K562 (cell line): Measurements from ENCODE around the gene TM9SF4. TPM values are rescaled to one million over a fixed set of nuclear protein-coding genes. Genes with fewer than 3 reads are reported as not detected.
A peak's percentile ranks its signal among the peaks of the same experiment; 100 is the strongest.

Source experiments
- ATF1 ChIP-seq, 2 experiments: fragments of 450-650 bp in 1 of 2; IDR thresholded peaks; 2 replicates each; pipeline ENCODE4 v1.6.1; 2016; ENCODE audit warnings: missing compliant biosample characterization in 1 of 2, missing genetic modification characterization in 1 of 2
- PHB2 ChIP-seq: fragments of 450-650 bp; IDR thresholded peaks from 2 replicates; pipeline ENCODE4 v1.6.1; 2017; ENCODE audit warnings: low read depth
- RBM22 ChIP-seq: fragments of 200-400 bp; formaldehyde crosslinking; IDR thresholded peaks from 2 replicates; pipeline ENCODE4 v1.6.1; 2018; ENCODE audit warnings: low read length, low read depth; ENCODE audit not compliant: poor library complexity, severe bottlenecking
- SP2 ChIP-seq: IDR thresholded peaks from 2 replicates; pipeline ENCODE4 v1.6.1; 2011; ENCODE audit warnings: mild to moderate bottlenecking, low read depth, low read length, moderate library complexity; ENCODE audit not compliant: poor library complexity, severe bottlenecking; ENCODE audit errors: extremely low read depth
- ZNF134 ChIP-seq: fragments of 250-450 bp; sonication (Bioruptor Pico); conservative IDR thresholded peaks from 2 replicates; pipeline ENCODE4 v1.4.0; 2020
- ZNF146 ChIP-seq: IDR thresholded peaks from one replicate; pipeline ENCODE4 v1.6.1; 2018; ENCODE audit warnings: missing compliant biosample characterization; ENCODE audit not compliant: unreplicated experiment
- ZNF165 ChIP-seq: fragments of 250-450 bp; sonication (Bioruptor Pico); IDR thresholded peaks from 2 replicates; pipeline ENCODE4 v1.4.0; 2020; ENCODE audit warnings: borderline replicate concordance
- ZNF175 ChIP-seq: fragments of 200-800 bp; sonication (Bioruptor generic); IDR thresholded peaks from 2 replicates; pipeline ENCODE4 v1.6.1; 2016; ENCODE audit warnings: low read depth, mild to moderate bottlenecking, missing genetic modification characterization, missing compliant biosample characterization
- polyA plus RNA-seq, 8 experiments: library from polyadenylated mRNA; depleted of rRNA in 4 of 8; stranded (reverse) in 5 of 8; unstranded in 3 of 8; fragments of >200 nt; fragmentation: Nextera tagmentation in 2 of 8; fragmentation: Illumina TruSeq in 1 of 8; extraction: Ambion mirVana in 2 of 8; extraction: Trizol in 1 of 8; gene quantifications; 2 replicates each; pipeline versions ENCODE4 v1.2.1 to v1.2.3, GENCODE V29; 2011 to 2014; ENCODE audit warnings: inconsistent platforms in 1 of 8, missing spikeins in 1 of 8
- total RNA-seq, 7 experiments: library from RNA; depleted of rRNA in 6 of 7; stranded (reverse); fragments of >200 nt in 6 of 7; fragmentation: Illumina TruSeq in 2 of 7; extraction: Trizol in 2 of 7; gene quantifications; 2 replicates each; pipeline versions ENCODE4 v1.2.1 to v1.2.3, GENCODE V29; 2011 to 2021; ENCODE audit warnings: low replicate concordance in 1 of 7
- TF ChIP-seq, protein P1 (sequence below): fragments of 250-450 bp; sonication (Bioruptor Pico); IDR thresholded peaks from 2 replicates; pipeline ENCODE4 v1.5.0; 2020; ENCODE audit warnings: mild to moderate bottlenecking, borderline replicate concordance
- TF ChIP-seq, protein P2 (sequence below): fragments of 250-450 bp; sonication (Bioruptor Pico); IDR thresholded peaks from 2 replicates; pipeline ENCODE4 v1.8.0; 2022; ENCODE audit warnings: moderate library complexity, mild to moderate bottlenecking, inconsistent platforms
- TF ChIP-seq, protein P3 (sequence below), 2 experiments: fragments of 450-650 bp in 1 of 2; sonication (generic) in 1 of 2; formaldehyde crosslinking in 1 of 2; IDR thresholded peaks; 2 replicates each; pipeline versions ENCODE4 v1.7.1 to v1.9.0; 2016 to 2022; ENCODE audit warnings: inconsistent platforms in 1 of 2, mild to moderate bottlenecking in 1 of 2, missing genetic modification reagents in 1 of 2
- TF ChIP-seq, protein P4 (sequence below), 2 experiments: fragments of 250-450 bp in 1 of 2; fragments of 450-650 bp in 1 of 2; sonication (Bioruptor Pico) in 1 of 2; IDR thresholded peaks; 2 replicates each; pipeline versions ENCODE4 v1.6.1 to v1.8.0; 2016 to 2021; ENCODE audit warnings: mild to moderate bottlenecking in 2 of 2, moderate library complexity in 2 of 2, missing compliant biosample characterization in 1 of 2, missing genetic modification characterization in 1 of 2

The TM9SF4 gene
- total and polyA plus RNA-seq, 9 of the 15 experiments (the other 6 are each of a cell fraction or from before 2014, with no cell fraction given), result 14.5 to 46.3 (median 26.9) TPM

DNA sequence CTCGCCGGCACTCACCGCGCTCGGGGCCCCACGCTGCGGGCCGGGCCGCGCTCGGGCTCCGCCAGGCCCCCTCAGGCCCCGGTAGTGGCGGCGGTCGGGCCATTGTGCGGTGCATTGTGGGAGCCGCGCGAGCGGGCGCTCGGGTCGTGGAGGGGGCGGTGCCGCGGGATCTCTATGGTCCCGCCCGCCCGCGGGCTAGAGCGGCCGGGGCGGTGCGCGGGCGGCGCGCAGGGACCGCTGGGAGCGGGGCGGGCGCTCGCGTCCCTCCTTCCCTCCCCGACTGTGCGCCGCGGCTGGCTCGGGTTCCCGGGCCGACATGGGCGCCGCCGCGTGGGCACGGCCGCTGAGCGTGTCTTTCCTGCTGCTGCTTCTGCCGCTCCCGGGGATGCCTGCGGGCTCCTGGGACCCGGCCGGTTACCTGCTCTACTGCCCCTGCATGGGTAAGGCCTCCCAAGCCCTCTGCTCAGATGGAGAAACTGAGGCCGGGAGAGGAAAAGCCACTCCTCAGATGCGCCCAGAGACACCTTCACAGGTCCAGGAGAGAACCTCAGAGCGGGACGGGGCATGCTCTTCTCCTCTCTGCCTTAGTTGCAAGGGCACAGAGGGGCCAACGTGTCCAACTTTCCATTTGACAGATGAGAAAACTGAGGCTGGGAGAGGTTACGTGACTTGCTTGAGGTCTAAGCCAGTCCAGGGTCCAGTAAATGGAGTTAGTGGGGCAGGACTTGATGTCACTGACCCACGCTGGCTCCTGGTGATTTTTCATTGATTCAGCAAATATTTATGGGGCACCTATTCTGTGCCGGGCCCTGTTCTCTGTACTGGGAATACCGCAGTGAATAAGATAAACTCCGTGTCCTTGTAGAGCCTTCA lies 98.3 kb downstream of the TM9SF4 start, which contains the start of the genes PLAGL2 and POFUT1 (continued):
- TF ChIP-seq, protein P1, sequence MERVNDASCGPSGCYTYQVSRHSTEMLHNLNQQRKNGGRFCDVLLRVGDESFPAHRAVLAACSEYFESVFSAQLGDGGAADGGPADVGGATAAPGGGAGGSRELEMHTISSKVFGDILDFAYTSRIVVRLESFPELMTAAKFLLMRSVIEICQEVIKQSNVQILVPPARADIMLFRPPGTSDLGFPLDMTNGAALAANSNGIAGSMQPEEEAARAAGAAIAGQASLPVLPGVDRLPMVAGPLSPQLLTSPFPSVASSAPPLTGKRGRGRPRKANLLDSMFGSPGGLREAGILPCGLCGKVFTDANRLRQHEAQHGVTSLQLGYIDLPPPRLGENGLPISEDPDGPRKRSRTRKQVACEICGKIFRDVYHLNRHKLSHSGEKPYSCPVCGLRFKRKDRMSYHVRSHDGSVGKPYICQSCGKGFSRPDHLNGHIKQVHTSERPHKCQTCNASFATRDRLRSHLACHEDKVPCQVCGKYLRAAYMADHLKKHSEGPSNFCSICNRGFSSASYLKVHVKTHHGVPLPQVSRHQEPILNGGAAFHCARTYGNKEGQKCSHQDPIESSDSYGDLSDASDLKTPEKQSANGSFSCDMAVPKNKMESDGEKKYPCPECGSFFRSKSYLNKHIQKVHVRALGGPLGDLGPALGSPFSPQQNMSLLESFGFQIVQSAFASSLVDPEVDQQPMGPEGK, result no peak
- TF ChIP-seq PHB2, result no peak
- TF ChIP-seq RBM22, result no peak
- no peak for TF ChIP-seq ZNF165 (CRISPR knock-in tag)
- TF ChIP-seq, protein P2, sequence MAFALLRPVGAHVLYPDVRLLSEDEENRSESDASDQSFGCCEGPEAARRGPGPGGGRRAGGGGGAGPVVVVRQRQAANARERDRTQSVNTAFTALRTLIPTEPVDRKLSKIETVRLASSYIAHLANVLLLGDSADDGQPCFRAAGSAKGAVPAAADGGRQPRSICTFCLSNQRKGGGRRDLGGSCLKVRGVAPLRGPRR (CRISPR knock-in tag), result no peak
- TF ChIP-seq SP2, result peak; percentile 95
- TF ChIP-seq ZNF134 (CRISPR knock-in tag), result no peak
- TF ChIP-seq ATF1 (CRISPR knock-in tag; IDR thresholded peaks at IDR 0.05), result no peak
- peak; percentile 37; the same call in 1 of the 2 replicates for TF ChIP-seq ATF1 (tag; IDR thresholded peaks at IDR 0.05)
- TF ChIP-seq, protein P3, sequence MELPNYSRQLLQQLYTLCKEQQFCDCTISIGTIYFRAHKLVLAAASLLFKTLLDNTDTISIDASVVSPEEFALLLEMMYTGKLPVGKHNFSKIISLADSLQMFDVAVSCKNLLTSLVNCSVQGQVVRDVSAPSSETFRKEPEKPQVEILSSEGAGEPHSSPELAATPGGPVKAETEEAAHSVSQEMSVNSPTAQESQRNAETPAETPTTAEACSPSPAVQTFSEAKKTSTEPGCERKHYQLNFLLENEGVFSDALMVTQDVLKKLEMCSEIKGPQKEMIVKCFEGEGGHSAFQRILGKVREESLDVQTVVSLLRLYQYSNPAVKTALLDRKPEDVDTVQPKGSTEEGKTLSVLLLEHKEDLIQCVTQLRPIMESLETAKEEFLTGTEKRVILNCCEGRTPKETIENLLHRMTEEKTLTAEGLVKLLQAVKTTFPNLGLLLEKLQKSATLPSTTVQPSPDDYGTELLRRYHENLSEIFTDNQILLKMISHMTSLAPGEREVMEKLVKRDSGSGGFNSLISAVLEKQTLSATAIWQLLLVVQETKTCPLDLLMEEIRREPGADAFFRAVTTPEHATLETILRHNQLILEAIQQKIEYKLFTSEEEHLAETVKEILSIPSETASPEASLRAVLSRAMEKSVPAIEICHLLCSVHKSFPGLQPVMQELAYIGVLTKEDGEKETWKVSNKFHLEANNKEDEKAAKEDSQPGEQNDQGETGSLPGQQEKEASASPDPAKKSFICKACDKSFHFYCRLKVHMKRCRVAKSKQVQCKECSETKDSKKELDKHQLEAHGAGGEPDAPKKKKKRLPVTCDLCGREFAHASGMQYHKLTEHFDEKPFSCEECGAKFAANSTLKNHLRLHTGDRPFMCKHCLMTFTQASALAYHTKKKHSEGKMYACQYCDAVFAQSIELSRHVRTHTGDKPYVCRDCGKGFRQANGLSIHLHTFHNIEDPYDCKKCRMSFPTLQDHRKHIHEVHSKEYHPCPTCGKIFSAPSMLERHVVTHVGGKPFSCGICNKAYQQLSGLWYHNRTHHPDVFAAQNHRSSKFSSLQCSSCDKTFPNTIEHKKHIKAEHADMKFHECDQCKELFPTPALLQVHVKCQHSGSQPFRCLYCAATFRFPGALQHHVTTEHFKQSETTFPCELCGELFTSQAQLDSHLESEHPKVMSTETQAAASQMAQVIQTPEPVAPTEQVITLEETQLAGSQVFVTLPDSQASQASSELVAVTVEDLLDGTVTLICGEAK (IDR thresholded peaks at IDR 0.05), result peak; percentile 57; the same call in 1 of the 2 replicates
- TF ChIP-seq, protein P3 (CRISPR knock-in tag; IDR thresholded peaks at IDR 0.05), result no peak
- TF ChIP-seq ZNF146, result no peak
- no peak for TF ChIP-seq ZNF175 (CRISPR knock-in tag)
- TF ChIP-seq, protein P4, sequence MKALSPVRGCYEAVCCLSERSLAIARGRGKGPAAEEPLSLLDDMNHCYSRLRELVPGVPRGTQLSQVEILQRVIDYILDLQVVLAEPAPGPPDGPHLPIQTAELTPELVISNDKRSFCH (CRISPR knock-in tag; IDR thresholded peaks at IDR 0.05), result no peak
- TF ChIP-seq, protein P4 (tag; IDR thresholded peaks at IDR 0.05), result no peak
